Esophagus squamous epithelium (tissue), 4 donors: Measurements from ENCODE around the gene USP30.

Source experiments
- CTCF ChIP-seq, 6 experiments: fragments of 450-650 bp in 4 of 6; fragments of 200-600 bp in 2 of 6; sonication (generic) in 2 of 6; IDR thresholded peaks; one replicate each; pipeline ENCODE4 v1.5.1; 2016 to 2019; ENCODE audit warnings: antibody characterized with exemption in 6 of 6, mild to moderate bottlenecking in 4 of 6, moderate library complexity in 4 of 6
- POLR2A ChIP-seq, 4 donors: fragments of 450-650 bp; IDR thresholded peaks; one replicate each; pipeline ENCODE4 v1.6.1; 2017; ENCODE audit warnings: antibody characterized with exemption in 4 of 4, mild to moderate bottlenecking in 4 of 4, moderate library complexity in 3 of 4

GRCh38 chr12:109110988-109111495, 58.7 kb downstream of the USP30 start:
- peak in 3 of 4 donors; percentile 15 to 63 (median 52) for TF ChIP-seq POLR2A (IDR thresholded peaks at IDR 0.05)
- TF ChIP-seq CTCF (IDR thresholded peaks at IDR 0.05) = peak in 1 of 6 experiments; percentile 30
